Skin epidermis (tissue), 12 donors: ENCODE data around the gene SYT11.
"Not testable (repeated sequence)": the region's sequence is repeated elsewhere in the genome, so short reads cannot be mapped to it uniquely, and the experiment has no call there.

ENCODE experiments used
- H3K27ac ChIP-seq, 21 experiments: fragments of 200-600 bp; sonication (generic) in 11 of 21; one replicate each; pipeline ENCODE4 v1.5.0; 2020; ENCODE audit warnings: mild to moderate bottlenecking in 3 of 21, inconsistent platforms in 2 of 21, moderate library complexity in 2 of 21
- H3K4me3 ChIP-seq, 7 experiments: fragments of 200-600 bp; sonication (generic) in 2 of 7; one replicate each; pipeline ENCODE4 v1.5.0; 2020; ENCODE audit warnings: inconsistent platforms in 2 of 7, mild to moderate bottlenecking in 2 of 7, moderate library complexity in 1 of 7

The SYT11 gene

GRCh38 chr1:155893389-155894142 is 34.2 kb downstream of the SYT11 start:
- Histone ChIP-seq H3K27ac (peak overlapping the region in 19 of 21 experiments; percentile 6 to 87 (median 55)), H3K4me3 (no peak overlapping the region)

GRCh38 chr1:155895617-155896016 is 36.2 kb downstream of the SYT11 start:
- not testable (repeated sequence) for H3K4me3 ChIP-seq, H3K27ac ChIP-seq

GRCh38 chr1:155896476-155896875 is 37.1 kb downstream of the SYT11 start:
- H3K27ac ChIP-seq, H3K4me3 ChIP-seq: not testable (repeated sequence)

- Histone ChIP-seq H3K27ac (no peak overlapping the region), H3K4me3 (no peak overlapping the region)
Observed at GRCh38 chr1:155897746-155898145, 38.4 kb downstream of the SYT11 start.

GRCh38 chr1:155898888-155899287 is 39.5 kb downstream of the SYT11 start:
- no peak overlapping the region for H3K27ac ChIP-seq
- H3K4me3 ChIP-seq: no peak overlapping the region

- no peak overlapping the region for H3K4me3 ChIP-seq
- H3K27ac ChIP-seq: no peak overlapping the region
Observed at GRCh38 chr1:155899683-155900082, 40.3 kb downstream of the SYT11 start.

GRCh38 chr1:155900161-155900560 is 40.8 kb downstream of the SYT11 start:
- H3K27ac ChIP-seq: no peak overlapping the region
- H3K4me3 ChIP-seq: no peak overlapping the region

- Histone ChIP-seq H3K27ac (no peak overlapping the region), H3K4me3 (no peak overlapping the region)
Observed at GRCh38 chr1:155904261-155904660, 44.9 kb downstream of the SYT11 start.

- Histone ChIP-seq H3K27ac (peak overlapping the region in 16 of 21 experiments; percentile 63 to 97 (median 92)), H3K4me3 (peak overlapping the region in 5 of 7 experiments; percentile 62 to 90 (median 70))
Observed at GRCh38 chr1:155909894-155910293, 50.5 kb downstream of the SYT11 start.

- H3K27ac ChIP-seq: peak overlapping the region; percentile 46 to 97 (median 89)
- peak overlapping the region; percentile 62 to 90 (median 70) for H3K4me3 ChIP-seq
Observed at GRCh38 chr1:155910621-155911121, 51.3 kb downstream of the SYT11 start.

- Histone ChIP-seq H3K4me3 (peak within 1 kb of the TSS; percentile 62 to 90 (median 70)), H3K27ac (peak within 1 kb of the TSS; percentile 46 to 97 (median 89))
Observed at GRCh38 chr1:155911156-155912055, 52.0 kb downstream of the SYT11 start, which contains the start of gene RIT1. RIT1 (minus strand) TSS chr1:155911349; CDS start chr1:155910761, 588 bp downstream.

GRCh38 chr1:155912056-155912536 is 52.7 kb downstream of the SYT11 start:
- peak overlapping the region in 17 of 21 experiments; percentile 81 to 97 (median 91) for H3K27ac ChIP-seq
- no peak overlapping the region for H3K4me3 ChIP-seq

- Histone ChIP-seq H3K4me3 (no peak overlapping the region), H3K27ac (no peak overlapping the region)
Observed at GRCh38 chr1:155913969-155914757, 54.8 kb downstream of the SYT11 start.

- Histone ChIP-seq H3K4me3 (no peak overlapping the region), H3K27ac (no peak overlapping the region)
Observed at GRCh38 chr1:155918660-155919059, 59.3 kb downstream of the SYT11 start.

- Histone ChIP-seq H3K4me3 (no peak overlapping the region), H3K27ac (no peak overlapping the region)
Observed at GRCh38 chr1:155919801-155920200, 60.4 kb downstream of the SYT11 start.

GRCh38 chr1:155920717-155921116 is 61.4 kb downstream of the SYT11 start:
- H3K27ac ChIP-seq: no peak overlapping the region
- H3K4me3 ChIP-seq: no peak overlapping the region

- Histone ChIP-seq H3K4me3 (no peak overlapping the region), H3K27ac (no peak overlapping the region)
Observed at GRCh38 chr1:155925506-155925905, 66.1 kb downstream of the SYT11 start.

GRCh38 chr1:155929057-155929456 is 69.7 kb downstream of the SYT11 start:
- no peak overlapping the region for H3K4me3 ChIP-seq
- no peak overlapping the region for H3K27ac ChIP-seq

GRCh38 chr1:155930725-155931124 is 71.4 kb downstream of the SYT11 start:
- Histone ChIP-seq H3K4me3 (peak overlapping the region in 1 of 7 experiments; percentile 4), H3K27ac (peak overlapping the region in 2 of 21 experiments; percentile 37 to 99)
